GM18909 (cell line): ENCODE results near the gene TYRP1.

Source experiments
- ATAC-seq: cut with Tn5 transposase; IDR thresholded peaks from one replicate; pipeline ENCODE4 v1.9.1; 2021; ENCODE audit warnings: mild to moderate bottlenecking; ENCODE audit not compliant: unreplicated experiment, poor library complexity

The TYRP1 gene

GRCh38 chr9:12696931-12697622 is 3.9 kb downstream of the TYRP1 start:
- no peak for ATAC-seq

GRCh38 chr9:12697719-12698118 is 4.5 kb downstream of the TYRP1 start:
- ATAC-seq = no peak

GRCh38 chr9:12698266-12698665 is 5.1 kb downstream of the TYRP1 start:
- ATAC-seq = no peak

GRCh38 chr9:12698986-12699385 is 5.8 kb downstream of the TYRP1 start:
- no peak for ATAC-seq

GRCh38 chr9:12699529-12699928 is 6.3 kb downstream of the TYRP1 start:
- no peak for ATAC-seq

GRCh38 chr9:12701126-12701525 is 7.9 kb downstream of the TYRP1 start:
- no peak for ATAC-seq

- no peak for ATAC-seq
Measured at GRCh38 chr9:12702160-12702758, 9.1 kb downstream of the TYRP1 start.

- no peak for ATAC-seq
Measured at GRCh38 chr9:12703996-12704395, 10.8 kb downstream of the TYRP1 start.

- ATAC-seq = no peak
Measured at GRCh38 chr9:12705738-12706391, 12.7 kb downstream of the TYRP1 start.

- no peak for ATAC-seq
Measured at GRCh38 chr9:12708562-12709298, 15.5 kb downstream of the TYRP1 start.

- ATAC-seq = no peak
Measured at GRCh38 chr9:12712532-12712931, 19.3 kb downstream of the TYRP1 start.

- no peak for ATAC-seq
Measured at GRCh38 chr9:12715268-12715667, 22.1 kb downstream of the TYRP1 start.

GRCh38 chr9:12716823-12717600 is 23.8 kb downstream of the TYRP1 start:
- ATAC-seq = no peak

- no peak for ATAC-seq
Measured at GRCh38 chr9:12717907-12718306, 24.7 kb downstream of the TYRP1 start.

GRCh38 chr9:12718482-12719026 is 25.4 kb downstream of the TYRP1 start:
- ATAC-seq = no peak

GRCh38 chr9:12719431-12719830 is 26.2 kb downstream of the TYRP1 start:
- ATAC-seq = no peak

- no peak for ATAC-seq
Measured at GRCh38 chr9:12720551-12720950, 27.4 kb downstream of the TYRP1 start.

- ATAC-seq = no peak
Measured at GRCh38 chr9:12722131-12722530, 28.9 kb downstream of the TYRP1 start.

GRCh38 chr9:12723409-12724028 is 30.3 kb downstream of the TYRP1 start:
- no peak for ATAC-seq

- ATAC-seq = no peak
Measured at GRCh38 chr9:12726795-12727194, 33.6 kb downstream of the TYRP1 start.
